Parathyroid adenoma (tissue), 2 donors: ENCODE results near the gene CHRDL2.

Experiments
- H2AFZ ChIP-seq: fragments of 300-600 bp; sonication (generic); one replicate; pipeline ENCODE4 v1.7.0; 2017; ENCODE audit warnings: antibody characterized with exemption, mild to moderate bottlenecking
- H3K27ac ChIP-seq: fragments of 300-600 bp; sonication (generic); one replicate; pipeline ENCODE4 v1.7.0; 2017
- H3K27me3 ChIP-seq: fragments of 300-600 bp; sonication (generic); one replicate; pipeline ENCODE4 v1.7.0; 2017; ENCODE audit warnings: low read length; ENCODE audit not compliant: control insufficient read depth, insufficient read depth
- H3K36me3 ChIP-seq: fragments of 300-600 bp; sonication (generic); one replicate; pipeline ENCODE4 v1.7.0; 2017; ENCODE audit warnings: low read length; ENCODE audit not compliant: control insufficient read depth, insufficient read depth
- H3K4me1 ChIP-seq: fragments of 300-600 bp; sonication (generic); one replicate; pipeline ENCODE4 v1.7.0; 2017; ENCODE audit warnings: control low read depth
- H3K4me2 ChIP-seq: fragments of 300-600 bp; sonication (generic); one replicate; pipeline ENCODE4 v1.7.0; 2017; ENCODE audit warnings: low read length
- H3K4me3 ChIP-seq: fragments of 300-600 bp; sonication (generic); one replicate; pipeline ENCODE4 v1.7.0; 2017; ENCODE audit warnings: low read depth, low read length
- H3K79me2 ChIP-seq: fragments of 300-600 bp; sonication (generic); one replicate; pipeline ENCODE4 v1.7.0; 2017; ENCODE audit warnings: control low read depth
- H3K9ac ChIP-seq: fragments of 300-600 bp; sonication (generic); one replicate; pipeline ENCODE4 v1.7.0; 2017; ENCODE audit warnings: mild to moderate bottlenecking
- H3K9me3 ChIP-seq: fragments of 300-600 bp; sonication (generic); one replicate; pipeline ENCODE4 v1.7.0; 2017; ENCODE audit warnings: low read length; ENCODE audit not compliant: control insufficient read depth
- TF ChIP-seq, protein P1 (sequence below): fragments of 300-600 bp; sonication (generic); IDR thresholded peaks from one replicate; pipeline ENCODE4 v1.7.0; 2017; ENCODE audit warnings: antibody characterized with exemption, mild to moderate bottlenecking
- donor health status: primary hyperparathyroidism.

The CHRDL2 gene

GRCh38 chr11:74696939-74697675 lies 34.1 kb downstream of the CHRDL2 start:
- Histone ChIP-seq H3K4me3 (no peak overlapping the region), H3K79me2 (no peaks in the 10 kb centered on the region), H3K27me3 (no peaks in the 10 kb centered on the region), H3K4me1 (no peaks in the 10 kb centered on the region), H2AFZ (peak overlapping the region; percentile 11), H3K4me2 (no peak overlapping the region), H3K9me3 (no peaks in the 10 kb centered on the region), H3K9ac (no peak overlapping the region), H3K36me3 (no peaks in the 10 kb centered on the region), H3K27ac (peak overlapping the region; percentile 44)
- TF ChIP-seq, protein P1, sequence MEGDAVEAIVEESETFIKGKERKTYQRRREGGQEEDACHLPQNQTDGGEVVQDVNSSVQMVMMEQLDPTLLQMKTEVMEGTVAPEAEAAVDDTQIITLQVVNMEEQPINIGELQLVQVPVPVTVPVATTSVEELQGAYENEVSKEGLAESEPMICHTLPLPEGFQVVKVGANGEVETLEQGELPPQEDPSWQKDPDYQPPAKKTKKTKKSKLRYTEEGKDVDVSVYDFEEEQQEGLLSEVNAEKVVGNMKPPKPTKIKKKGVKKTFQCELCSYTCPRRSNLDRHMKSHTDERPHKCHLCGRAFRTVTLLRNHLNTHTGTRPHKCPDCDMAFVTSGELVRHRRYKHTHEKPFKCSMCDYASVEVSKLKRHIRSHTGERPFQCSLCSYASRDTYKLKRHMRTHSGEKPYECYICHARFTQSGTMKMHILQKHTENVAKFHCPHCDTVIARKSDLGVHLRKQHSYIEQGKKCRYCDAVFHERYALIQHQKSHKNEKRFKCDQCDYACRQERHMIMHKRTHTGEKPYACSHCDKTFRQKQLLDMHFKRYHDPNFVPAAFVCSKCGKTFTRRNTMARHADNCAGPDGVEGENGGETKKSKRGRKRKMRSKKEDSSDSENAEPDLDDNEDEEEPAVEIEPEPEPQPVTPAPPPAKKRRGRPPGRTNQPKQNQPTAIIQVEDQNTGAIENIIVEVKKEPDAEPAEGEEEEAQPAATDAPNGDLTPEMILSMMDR = no peak

GRCh38 chr11:74696500-74696899 lies 34.7 kb downstream of the CHRDL2 start:
- Histone ChIP-seq H3K36me3 (no peaks in the 10 kb centered on the region), H3K9me3 (no peaks in the 10 kb centered on the region), H3K9ac (no peak overlapping the region), H3K4me2 (no peak overlapping the region), H3K79me2 (no peaks in the 10 kb centered on the region), H3K27ac (no peak overlapping the region), H3K4me1 (no peaks in the 10 kb centered on the region), H3K4me3 (no peak overlapping the region), H3K27me3 (no peaks in the 10 kb centered on the region), H2AFZ (peak overlapping the region; percentile 11)
- TF ChIP-seq, protein P1 = no peak

- Histone ChIP-seq H3K9ac (no peak overlapping the region), H3K9me3 (no peaks in the 10 kb centered on the region), H2AFZ (no peak overlapping the region), H3K36me3 (no peaks in the 10 kb centered on the region), H3K4me2 (no peak overlapping the region), H3K4me3 (no peak overlapping the region), H3K27ac (no peak overlapping the region), H3K27me3 (no peaks in the 10 kb centered on the region), H3K79me2 (no peaks in the 10 kb centered on the region), H3K4me1 (no peaks in the 10 kb centered on the region)
- TF ChIP-seq, protein P1 = no peak
These were observed 35.4 kb downstream of the CHRDL2 start for GRCh38 chr11:74695705-74696280.

DNA sequence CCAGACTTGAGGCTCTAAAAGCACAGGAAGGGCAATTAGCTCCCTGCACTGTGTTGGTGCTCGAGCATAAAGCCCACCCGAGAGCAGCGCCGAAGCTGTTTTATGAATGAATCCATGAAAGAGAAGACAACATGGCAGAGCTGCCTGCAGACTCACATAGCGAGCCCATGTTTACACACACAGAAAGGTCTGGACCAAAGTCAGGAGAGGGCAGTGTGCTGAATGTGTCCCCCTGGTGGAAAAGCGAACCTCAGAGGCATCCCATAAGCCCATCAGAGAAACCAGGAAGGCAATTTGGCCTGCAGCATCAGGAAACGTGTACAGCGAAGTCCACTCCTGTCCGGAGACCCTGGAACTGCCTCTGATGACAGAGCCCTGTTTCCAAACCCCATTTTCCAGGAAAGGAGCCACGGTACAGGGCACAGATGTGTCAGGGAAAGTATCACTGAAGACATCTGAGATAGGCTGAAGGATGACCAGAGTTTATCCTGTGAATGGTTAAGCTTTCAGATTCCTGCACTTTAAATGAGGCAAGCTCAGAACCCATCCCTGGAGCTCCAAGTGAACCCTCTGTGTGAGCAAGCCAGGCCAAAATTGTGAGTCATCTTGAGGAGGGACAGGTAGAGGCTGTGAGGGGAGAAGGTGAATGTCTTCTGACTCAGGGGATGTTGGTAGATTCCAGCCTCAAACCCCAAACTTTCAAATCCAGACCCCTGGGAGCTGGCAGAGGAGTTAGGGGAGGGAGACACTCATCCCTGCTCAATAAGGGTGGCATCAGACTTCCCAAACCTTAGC lies 36.9 kb downstream of the CHRDL2 start:
- Histone ChIP-seq H3K27ac (no peak overlapping the region), H3K4me3 (no peak overlapping the region), H3K36me3 (no peaks in the 10 kb centered on the region), H2AFZ (no peak overlapping the region), H3K79me2 (no peaks in the 10 kb centered on the region), H3K4me2 (no peak overlapping the region), H3K4me1 (no peaks in the 10 kb centered on the region), H3K27me3 (no peaks in the 10 kb centered on the region), H3K9me3 (no peaks in the 10 kb centered on the region), H3K9ac (no peak overlapping the region)
- TF ChIP-seq, protein P1 = no peak
